ENCODE measurements around the gene NUDT17.
"Not testable (repeated sequence)": the region's sequence is repeated elsewhere in the genome, so short reads cannot be mapped to it uniquely, and the experiment has no call there.

The NUDT17 gene

DNA sequence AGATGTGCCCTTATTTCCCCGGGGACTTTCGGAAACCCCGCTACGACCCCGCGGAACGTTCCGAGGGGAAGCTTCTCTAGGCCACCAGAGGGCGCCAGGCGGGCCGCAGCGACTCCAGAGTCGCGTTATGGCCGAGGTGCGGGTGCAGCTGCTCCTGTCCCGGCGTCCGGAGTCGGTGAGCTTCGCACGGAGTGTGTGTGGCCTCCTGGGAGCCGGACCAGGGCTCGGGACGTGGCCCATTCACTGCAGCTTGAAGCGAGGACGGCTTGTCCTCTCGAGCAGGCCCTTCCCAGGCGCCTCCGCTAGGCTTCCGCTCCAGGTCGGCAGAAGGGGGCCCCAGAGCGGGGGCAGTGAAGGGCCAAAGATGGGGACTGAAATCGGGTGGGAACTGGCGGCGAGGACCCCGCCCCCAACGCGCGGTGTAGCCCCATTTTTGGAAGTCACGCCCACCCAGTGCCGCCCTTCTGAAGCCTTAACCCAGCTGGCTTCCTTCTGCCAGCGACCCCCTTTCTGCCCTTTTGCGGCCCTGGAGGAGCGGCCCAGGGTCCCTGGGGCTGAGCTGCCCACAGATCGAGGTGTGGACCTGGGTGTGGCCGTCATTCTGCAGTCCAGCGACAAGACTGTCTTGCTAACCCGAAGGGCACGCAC, at the start of gene NUDT17:
NUDT17 (plus strand) TSS at position 117 of the 648 bp plus-strand sequence; CDS start at position 128, 11 bp downstream.
- DNase-seq: no peak

- no peak for DNase-seq
Observed at GRCh38 chr1:145796753-145797152, 48.7 kb upstream of the NUDT17 start.

GRCh38 chr1:145799806-145800205, 45.6 kb upstream of the NUDT17 start:
- no peak for DNase-seq

GRCh38 chr1:145804235-145805045, 41.0 kb upstream of the NUDT17 start:
- no peak for DNase-seq

DNA sequence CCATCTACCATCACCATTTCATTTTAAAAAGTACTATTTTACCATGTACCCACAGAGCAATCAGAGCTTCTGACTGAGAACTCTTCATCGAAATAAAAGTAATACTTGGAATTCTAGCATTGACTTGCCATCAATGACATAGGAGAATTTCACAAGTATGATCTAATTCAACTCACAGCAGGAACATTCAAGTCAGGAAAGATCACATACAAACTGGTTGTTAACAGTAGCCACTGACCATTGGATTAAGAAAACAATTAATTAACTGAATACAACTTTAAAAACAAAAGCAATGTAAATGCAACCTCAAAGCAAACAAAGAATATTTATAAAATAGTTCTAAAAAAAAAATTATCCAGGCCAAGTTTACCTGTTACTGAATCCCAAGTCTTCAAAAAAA, 40.4 kb upstream of the NUDT17 start:
- no peak for DNase-seq

GRCh38 chr1:145806408-145806807, 39.0 kb upstream of the NUDT17 start:
- no peak for DNase-seq

- DNase-seq: no peak
Observed at GRCh38 chr1:145806844-145807243, 38.6 kb upstream of the NUDT17 start.

- not testable (repeated sequence) for DNase-seq
Observed at GRCh38 chr1:145812977-145813810, 32.2 kb upstream of the NUDT17 start.

DNA sequence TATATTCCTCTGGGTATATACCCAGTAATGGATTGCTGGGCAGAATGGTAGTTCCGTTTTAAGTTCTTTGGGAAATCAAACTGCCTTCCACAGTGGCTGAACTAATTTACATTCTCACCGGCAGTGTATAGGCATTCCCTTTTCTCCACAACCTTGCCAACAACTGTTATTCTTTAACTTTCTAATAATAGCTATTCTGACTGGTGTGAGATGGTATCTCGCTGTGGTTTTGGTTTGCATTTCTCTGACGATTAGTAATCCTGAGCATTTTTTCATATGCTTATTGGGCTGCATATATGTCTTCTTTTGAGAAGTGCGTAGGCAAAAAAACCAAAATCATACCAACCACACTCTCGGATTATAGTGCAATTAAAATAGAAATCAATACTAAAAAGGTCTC, 27.3 kb upstream of the NUDT17 start:
- not testable (repeated sequence) for DNase-seq

DNA sequence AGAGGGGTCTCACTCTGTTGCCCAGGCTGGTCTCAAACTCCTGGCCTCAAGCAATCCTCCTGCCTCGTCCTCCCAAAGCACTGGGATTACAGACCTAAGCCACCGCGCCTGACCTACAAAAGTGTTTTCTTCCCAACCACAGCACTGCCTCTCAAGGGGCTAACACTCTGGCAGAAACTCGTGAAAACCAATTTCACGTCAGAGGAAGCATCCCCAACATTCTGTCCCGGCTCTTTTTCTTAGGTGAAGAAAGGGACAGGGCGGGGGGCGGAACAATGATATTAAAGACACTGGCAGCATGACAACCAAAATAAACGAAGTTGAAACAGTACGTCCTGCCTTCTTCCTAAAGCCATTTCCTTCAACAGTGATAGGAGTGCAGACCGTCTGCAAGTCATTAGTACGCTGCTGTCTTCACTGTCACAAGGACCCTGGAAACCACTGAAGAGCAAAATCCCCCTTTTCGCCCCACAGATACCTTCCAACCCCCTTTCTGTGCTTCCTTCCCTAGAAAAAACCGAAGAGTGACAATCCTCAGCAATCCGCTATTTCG, 22.6 kb upstream of the NUDT17 start:
- DNase-seq: not testable (repeated sequence)

GRCh38 chr1:145823565-145824498, 21.6 kb upstream of the NUDT17 start, which contains the start of the genes POLR3C and RNF115:
Gene POLR3C (plus strand): TSS chr1:145824200. CDS start chr1:145825777, 1,577 bp downstream.
Gene RNF115 (minus strand): TSS chr1:145824095. CDS start chr1:145823873, 222 bp downstream.
- DNase-seq: no peak

DNA sequence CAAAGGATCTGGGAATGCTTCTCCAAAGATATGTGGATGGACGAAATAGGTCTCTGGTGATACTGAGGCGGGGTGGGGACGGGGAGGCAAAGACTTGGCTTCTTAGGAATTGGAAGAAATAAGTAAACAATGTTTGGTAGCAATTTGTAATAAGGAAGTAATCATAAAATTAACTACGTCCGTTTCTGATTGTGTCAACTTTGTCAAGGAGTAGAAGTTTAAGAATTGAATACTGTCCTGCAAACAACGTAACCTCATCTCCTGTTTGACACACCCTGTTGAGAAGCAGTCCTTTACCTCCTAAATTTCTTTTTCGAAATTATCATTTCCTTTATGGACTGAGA, 21.0 kb upstream of the NUDT17 start:
- DNase-seq: no peak

- DNase-seq: no peak
Observed at GRCh38 chr1:145826030-145826429, 19.4 kb upstream of the NUDT17 start.

GRCh38 chr1:145827966-145828365, 17.5 kb upstream of the NUDT17 start:
- no peak for DNase-seq

DNA sequence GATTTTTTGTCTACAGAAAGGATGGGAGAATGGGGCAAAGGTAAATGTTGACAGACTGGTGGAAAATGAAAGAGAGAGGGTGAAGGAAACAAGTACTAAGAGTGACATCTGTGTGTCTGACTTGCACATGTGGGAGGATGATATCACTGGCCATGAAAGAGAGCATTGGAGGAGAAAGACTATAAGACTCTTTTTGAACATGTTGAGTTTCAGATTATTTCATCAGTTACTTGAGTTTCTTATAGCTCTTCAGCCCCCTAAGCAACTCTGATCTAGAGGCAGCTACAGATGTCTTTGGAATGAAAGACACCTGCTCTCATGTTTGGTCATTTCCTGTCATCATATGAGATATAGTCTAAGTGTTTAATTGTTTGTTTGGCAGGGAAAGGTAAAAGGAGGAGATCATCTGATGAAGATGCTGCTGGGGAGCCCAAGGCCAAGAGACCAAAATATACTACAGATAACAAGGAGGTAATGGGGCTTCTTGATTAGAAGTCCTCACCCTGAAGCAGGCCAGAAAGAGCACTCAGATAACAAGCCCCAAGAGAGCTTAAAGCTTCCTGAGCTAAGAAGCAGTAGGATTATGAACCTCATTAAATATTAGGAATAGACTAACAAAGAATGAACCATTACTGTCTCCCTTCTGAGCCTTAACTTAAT, 16.9 kb upstream of the NUDT17 start:
- no peak for DNase-seq

GRCh38 chr1:145830810-145831209, 14.6 kb upstream of the NUDT17 start:
- not testable (repeated sequence) for DNase-seq

- DNase-seq: no peak
Observed at GRCh38 chr1:145837656-145838055, 7.8 kb upstream of the NUDT17 start.

DNA sequence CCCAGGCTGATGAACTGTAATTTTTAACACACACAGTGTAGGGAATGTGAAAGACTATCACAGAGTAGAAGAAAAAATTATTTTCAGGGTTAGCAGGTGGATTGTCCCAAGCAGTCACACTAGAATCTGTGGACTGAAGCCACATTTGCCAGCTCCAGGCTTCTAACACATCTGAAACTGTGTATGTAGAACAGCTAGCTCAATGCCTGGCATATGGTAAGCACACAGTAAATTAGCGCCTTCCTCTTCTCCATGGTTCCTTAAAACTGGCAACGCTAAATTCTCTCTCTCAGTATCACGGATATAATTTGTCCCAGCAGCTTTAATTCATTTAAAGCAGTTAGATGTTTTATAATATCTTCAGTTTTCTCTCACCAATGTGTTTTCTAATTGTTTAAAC, 2.4 kb upstream of the NUDT17 start:
- DNase-seq: no peak

GRCh38 chr1:145845144-145845513, 301 bp upstream of the NUDT17 start:
- DNase-seq: no peak

DNA sequence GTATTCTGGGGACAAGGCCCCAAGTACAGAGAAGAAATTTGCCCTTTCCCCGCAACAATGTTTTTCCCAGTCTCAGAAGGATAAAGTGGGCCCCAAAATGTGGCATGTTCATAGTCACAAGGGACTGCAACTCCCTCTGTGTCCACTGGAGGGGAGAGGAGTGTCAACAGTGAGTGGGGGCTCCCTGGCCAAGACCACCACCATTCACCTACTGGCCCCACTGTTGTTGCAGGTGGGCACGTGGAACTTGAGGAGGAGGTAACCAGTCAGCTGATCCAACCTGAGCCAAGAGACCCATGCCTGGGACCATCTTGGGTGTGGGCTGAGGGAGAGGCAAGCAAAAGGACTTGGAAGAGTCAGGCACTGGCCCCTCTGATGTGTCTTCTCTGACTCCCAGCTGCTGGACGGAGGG, 777 bp downstream of the NUDT17 start:
- DNase-seq: no peak

- no peak for DNase-seq
Observed at GRCh38 chr1:145847827-145848226, 2.4 kb downstream of the NUDT17 start.
